ENCODE measurements around the gene CDK15.

GRCh38 chr2:201887773-201888425 lies 81.6 kb downstream of the CDK15 start:
- TF ChIP-seq CTCF (tag by site-specific recombination; IDR thresholded peaks at IDR 0.05): no peak
- no peak for TF ChIP-seq ZNF302 (tag by site-specific recombination; IDR thresholded peaks at IDR 0.05; ENCODE audit: low read depth)
- peak; percentile 94 for TF ChIP-seq TCF7L2 (IDR thresholded peaks at IDR 0.05; ENCODE audit: borderline replicate concordance, low read depth, low read length)
- peak; percentile 48; the same call in 1 of the 2 replicates for TF ChIP-seq ATF2 (tag by site-specific recombination; IDR thresholded peaks at IDR 0.05; ENCODE audit: low read depth)

All from HEK293 (cell line).